Stimulated activated CD4-positive, alpha-beta T cell treated with anti-CD3 and anti-CD28 coated beads, Interleukin-4, amount 100 ng/mL, for 1 hour (primary cell): ENCODE results near the gene ANKS1B.
A peak's percentile ranks its signal among the peaks of the same experiment; 100 is the strongest.

Experiments used
- DNase-seq: peaks from one replicate; pipeline ENCODE4 v3.0.0-alpha.2; 2020

ANKS1B gene

DNA sequence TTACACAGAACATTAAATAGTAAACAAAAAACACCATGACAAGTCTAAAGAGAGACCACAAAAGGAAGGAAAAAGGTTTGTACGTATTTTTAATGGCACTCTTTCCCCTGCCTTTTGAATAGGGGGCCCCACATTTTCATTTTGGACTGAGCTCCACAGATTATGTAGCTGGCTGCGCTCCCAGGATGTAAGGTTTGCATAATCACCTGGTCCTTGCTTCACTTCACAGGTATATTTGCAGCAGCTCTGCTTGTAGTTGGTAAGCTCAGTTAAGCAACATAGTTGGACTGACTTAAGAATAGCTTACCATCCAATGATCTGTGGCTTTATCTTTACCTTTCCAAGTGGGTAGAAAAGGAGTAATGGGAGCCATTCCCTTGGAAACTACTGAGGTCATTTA, 885.0 kb downstream of the ANKS1B start:
- DNase-seq, result no peak

- no peak for DNase-seq
Observed at GRCh38 chr12:99097171-99097570, 887.6 kb downstream of the ANKS1B start.

DNA sequence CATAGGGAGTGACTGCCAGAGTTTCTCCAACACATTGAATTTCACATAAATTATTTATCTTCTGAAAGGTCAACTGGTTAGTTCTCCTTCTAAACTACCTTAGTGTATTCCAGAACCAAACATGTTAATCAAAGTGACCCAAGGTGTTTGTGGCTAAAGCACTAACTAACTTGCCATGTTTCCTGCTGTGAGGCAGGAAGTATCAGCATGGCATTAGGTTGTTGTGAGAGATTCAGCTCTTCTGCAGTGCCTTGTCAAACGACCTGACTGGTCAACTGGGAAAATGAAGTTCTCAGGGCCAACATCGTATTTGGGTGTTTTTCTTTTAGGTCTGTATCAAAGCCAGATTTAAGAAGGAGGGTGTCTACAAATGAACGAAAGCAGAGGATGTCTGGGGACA, 891.6 kb downstream of the ANKS1B start:
- no peak for DNase-seq

DNA sequence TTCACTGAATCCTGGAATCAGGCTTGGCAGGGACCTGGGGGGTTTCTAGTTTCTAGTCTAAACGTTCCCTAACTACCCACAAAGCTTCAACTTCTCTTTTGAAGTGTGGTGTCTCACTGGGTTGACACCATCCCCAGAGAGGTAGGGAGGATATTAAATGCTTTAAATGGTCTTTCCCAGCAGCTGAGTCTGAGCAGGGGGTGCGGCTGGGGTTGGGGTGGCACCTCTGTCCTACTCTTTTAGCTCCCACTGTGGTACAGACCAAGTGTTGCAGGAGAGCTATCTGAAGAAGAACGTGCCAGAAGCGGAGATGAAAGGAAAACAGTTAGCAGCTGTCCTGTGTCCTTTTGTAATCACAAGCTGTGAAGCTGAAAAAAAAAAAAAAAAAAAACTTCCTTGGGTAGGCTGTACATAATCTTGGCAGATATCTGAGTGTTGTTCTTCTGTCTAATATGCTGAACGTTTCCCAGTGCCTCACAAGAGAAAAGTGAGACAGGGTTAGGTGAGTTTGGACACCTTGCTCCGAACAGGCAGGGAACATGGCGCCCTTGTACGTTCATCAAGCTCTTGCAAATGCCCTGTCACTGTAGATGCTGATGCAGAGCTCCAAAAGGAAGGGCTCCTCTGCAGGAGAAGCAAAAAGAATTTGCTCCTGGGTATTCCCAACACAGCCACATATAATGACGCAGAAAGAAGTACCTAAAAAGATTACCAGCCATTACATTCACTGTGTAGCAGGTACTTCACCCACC, 892.5 kb downstream of the ANKS1B start:
- DNase-seq, result no peak

- DNase-seq, result no peak
Observed at GRCh38 chr12:99087278-99087677, 897.5 kb downstream of the ANKS1B start.

- DNase-seq, result no peak
Observed at GRCh38 chr12:99079811-99080210, 904.9 kb downstream of the ANKS1B start.

- DNase-seq, result no peak
Observed at GRCh38 chr12:99068993-99069747, 915.6 kb downstream of the ANKS1B start.

GRCh38 chr12:99067171-99067785, 917.5 kb downstream of the ANKS1B start:
- DNase-seq, result no peak

DNA sequence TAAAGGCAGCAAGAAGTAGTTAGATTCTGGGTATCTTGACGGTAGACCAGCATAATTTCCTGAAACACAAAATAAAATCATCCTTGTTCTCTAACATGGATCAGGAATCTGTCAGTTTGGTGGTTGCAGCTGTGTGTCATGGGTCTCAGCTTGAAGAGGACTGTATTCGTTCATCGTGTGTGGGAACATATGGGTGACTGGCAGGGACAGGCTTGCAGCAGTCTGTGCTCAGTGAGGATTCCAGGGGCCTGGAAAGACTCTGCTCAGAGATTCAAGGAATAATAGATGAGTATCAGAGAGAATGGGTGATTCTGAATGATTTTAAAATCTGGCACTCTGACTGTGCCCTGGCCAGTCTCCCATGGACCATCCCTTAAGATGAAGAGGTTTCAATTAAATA, 918.0 kb downstream of the ANKS1B start:
- DNase-seq, result no peak

DNA sequence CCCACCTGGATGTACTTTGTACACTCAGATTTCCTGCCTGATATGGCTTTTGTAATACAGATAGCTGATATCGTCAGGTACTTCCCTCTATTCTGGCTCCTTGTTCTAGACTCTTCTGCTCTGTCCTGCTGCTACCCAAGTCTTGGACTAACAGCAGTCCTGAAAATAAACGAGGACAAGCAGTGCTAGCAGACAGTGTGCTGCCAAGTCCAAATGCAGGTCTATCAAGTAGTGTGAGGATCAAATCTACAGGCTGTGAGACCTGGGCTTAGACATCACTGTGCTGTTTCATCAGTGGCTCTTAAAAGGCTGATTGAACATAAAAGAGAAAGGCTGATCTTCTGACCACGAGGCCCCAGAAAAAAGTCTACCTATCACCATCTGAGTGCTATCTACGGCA, 921.6 kb downstream of the ANKS1B start:
- no peak for DNase-seq

- no peak for DNase-seq
Observed at GRCh38 chr12:99059824-99060511, 924.8 kb downstream of the ANKS1B start.

GRCh38 chr12:99057670-99058069, 927.1 kb downstream of the ANKS1B start:
- no peak for DNase-seq

DNA sequence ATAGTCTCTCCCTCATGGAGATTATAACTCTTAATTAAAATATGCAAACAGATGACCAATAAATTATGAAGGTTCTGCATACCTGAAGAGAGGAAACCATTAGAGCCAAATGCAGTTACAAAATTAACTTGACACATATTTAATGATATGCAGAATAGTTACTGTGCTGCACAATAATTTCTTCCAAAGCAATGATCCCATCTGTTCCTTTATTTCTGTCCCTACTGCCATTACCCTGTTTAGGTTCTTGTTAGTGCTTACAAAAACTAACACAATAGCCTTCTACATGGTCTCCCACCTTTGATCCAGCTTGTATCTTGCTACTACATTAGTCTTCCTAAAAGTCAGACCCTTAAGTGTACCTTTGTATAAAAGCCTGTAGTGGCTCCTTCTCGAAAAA, 928.5 kb downstream of the ANKS1B start:
- DNase-seq, result no peak

GRCh38 chr12:99055299-99055698, 929.4 kb downstream of the ANKS1B start:
- no peak for DNase-seq

DNA sequence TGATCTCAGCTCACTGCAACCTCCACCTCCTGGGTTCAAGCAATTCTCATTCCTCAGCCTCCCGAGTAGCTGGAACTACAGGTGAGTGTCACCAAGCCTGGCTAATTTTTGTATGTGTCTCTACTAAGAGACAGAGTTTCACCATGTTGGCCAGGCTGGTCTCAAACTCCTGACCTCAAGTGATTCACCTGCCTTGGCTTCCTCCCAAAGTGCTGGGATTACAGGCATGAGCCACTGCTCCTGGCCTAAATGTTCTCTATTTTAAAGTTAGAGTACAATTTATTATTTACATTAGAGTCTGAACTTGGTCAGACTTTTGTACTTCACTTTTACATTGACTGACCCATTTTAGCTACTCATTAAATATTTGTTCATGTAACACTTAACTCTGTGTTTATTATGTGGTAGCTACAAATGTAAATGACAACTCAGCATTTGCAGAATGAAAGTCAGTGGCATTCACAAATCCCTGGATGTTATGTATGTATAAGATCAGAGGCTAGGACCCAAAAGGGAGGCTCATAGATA, 930.1 kb downstream of the ANKS1B start:
- DNase-seq, result no peak

DNA sequence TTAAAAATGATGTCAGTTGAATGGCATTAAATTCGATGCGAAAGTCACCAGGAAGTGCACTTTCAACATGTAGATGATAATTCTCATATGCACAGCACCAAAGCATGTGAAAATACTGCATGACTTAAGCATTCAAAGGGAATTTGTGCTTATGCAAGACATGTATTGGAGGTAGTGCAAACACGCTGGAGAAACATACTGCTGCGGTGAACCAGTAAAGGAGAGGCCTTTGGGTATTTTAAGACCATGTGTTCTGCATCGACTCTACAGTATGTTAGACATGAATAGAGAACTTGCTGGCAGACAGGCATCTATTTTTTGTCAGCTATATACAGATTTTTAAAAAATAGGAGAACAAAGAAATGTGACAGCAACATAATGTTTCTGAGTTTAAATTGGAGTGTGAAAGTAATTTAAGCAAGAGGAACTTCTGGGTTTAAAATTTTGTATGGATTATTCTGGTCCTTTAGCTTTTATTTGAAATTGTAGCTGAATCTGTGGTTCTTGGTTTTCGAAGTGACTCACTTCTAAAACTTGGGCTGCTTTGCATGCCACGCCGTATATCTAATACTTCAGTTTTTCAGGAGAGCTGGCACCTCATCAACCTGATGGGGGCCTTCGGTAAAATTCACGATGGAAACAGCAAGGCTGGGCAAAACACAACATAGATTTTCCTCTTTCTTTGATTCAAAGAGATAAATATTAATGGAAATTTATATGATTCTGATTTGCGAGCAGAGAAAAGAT, 930.9 kb downstream of the ANKS1B start:
- DNase-seq, result no peak

- no peak for DNase-seq
Observed at GRCh38 chr12:99049774-99050173, 935.0 kb downstream of the ANKS1B start.

GRCh38 chr12:99045158-99045557, 939.6 kb downstream of the ANKS1B start:
- no peak for DNase-seq

GRCh38 chr12:99043319-99043914, 941.3 kb downstream of the ANKS1B start:
- peak; percentile 47 for DNase-seq

DNA sequence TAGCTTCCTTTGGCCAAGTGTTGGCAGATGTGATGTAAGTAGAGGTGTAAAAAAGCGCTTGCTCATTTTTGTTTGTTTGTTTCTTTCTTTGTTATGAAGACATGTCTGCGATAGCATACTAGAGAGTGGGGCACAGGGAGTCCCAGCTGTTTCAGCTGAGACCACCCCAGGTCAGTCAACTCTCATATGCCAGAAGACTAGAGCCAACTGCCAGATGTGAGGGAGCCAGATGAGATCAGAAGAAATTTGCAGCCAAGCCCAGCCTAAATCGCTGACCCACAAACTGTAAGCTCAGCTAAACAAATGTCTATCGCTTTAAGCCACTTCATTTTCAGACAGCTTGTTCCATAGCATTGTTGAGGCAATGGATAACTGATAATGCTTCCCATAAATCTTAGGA, 942.5 kb downstream of the ANKS1B start:
- DNase-seq, result no peak

- DNase-seq, result no peak
Observed at GRCh38 chr12:99039367-99040120, 945.2 kb downstream of the ANKS1B start.
